Glutamatergic neuron (in vitro differentiated cells): ENCODE results near the gene SNX17. TPM values are rescaled to one million over a fixed set of nuclear protein-coding genes. Genes with fewer than 3 reads are reported as not detected.

Experiments used
- DNase-seq: peaks from one replicate; pipeline ENCODE4 v3.0.0; 2022
- H3K27ac Mint-ChIP-seq: one replicate; pipeline ENCODE4 v1.8.0; 2020; ENCODE audit warnings: mild to moderate bottlenecking, mixed read lengths, inconsistent platforms; ENCODE audit not compliant: unreplicated experiment
- H3K27me3 Mint-ChIP-seq: one replicate; pipeline ENCODE4 v1.8.0; 2020; ENCODE audit warnings: mild to moderate bottlenecking, moderate library complexity, mixed read lengths, inconsistent platforms; ENCODE audit not compliant: unreplicated experiment
- H3K36me3 Mint-ChIP-seq: one replicate; pipeline ENCODE4 v1.8.0; 2020; ENCODE audit warnings: mild to moderate bottlenecking, mixed read lengths, inconsistent platforms; ENCODE audit not compliant: unreplicated experiment
- H3K4me1 Mint-ChIP-seq: one replicate; pipeline ENCODE4 v1.8.0; 2020; ENCODE audit warnings: mild to moderate bottlenecking, low read depth, mixed read lengths, inconsistent platforms; ENCODE audit not compliant: unreplicated experiment
- H3K4me3 Mint-ChIP-seq: one replicate; pipeline ENCODE4 v1.8.0; 2020; ENCODE audit warnings: mild to moderate bottlenecking, mixed read lengths, inconsistent platforms; ENCODE audit not compliant: unreplicated experiment
- H3K9me3 Mint-ChIP-seq: one replicate; pipeline ENCODE4 v1.8.0; 2020; ENCODE audit warnings: mild to moderate bottlenecking, moderate library complexity, mixed read lengths, inconsistent platforms; ENCODE audit not compliant: unreplicated experiment
- total RNA-seq: library from RNA; stranded (reverse); fragmentation: NEBNext Ultra II Directional; extraction: Animal tissue kit (Norgen Biotek cat#: 25700); gene quantifications from one replicate; pipeline ENCODE4 v1.2.1, GENCODE V29; 2021; ENCODE audit not compliant: unreplicated experiment
- TF ChIP-seq, protein P1 (sequence below): fragments of 200-600 bp; sonication (generic); IDR thresholded peaks from one replicate; pipeline ENCODE4 v1.5.0; 2021; ENCODE audit not compliant: partially characterized antibody, unreplicated experiment

The SNX17 gene
- total RNA-seq, 1 donor from 2014 or later: 72.5 TPM

DNA sequence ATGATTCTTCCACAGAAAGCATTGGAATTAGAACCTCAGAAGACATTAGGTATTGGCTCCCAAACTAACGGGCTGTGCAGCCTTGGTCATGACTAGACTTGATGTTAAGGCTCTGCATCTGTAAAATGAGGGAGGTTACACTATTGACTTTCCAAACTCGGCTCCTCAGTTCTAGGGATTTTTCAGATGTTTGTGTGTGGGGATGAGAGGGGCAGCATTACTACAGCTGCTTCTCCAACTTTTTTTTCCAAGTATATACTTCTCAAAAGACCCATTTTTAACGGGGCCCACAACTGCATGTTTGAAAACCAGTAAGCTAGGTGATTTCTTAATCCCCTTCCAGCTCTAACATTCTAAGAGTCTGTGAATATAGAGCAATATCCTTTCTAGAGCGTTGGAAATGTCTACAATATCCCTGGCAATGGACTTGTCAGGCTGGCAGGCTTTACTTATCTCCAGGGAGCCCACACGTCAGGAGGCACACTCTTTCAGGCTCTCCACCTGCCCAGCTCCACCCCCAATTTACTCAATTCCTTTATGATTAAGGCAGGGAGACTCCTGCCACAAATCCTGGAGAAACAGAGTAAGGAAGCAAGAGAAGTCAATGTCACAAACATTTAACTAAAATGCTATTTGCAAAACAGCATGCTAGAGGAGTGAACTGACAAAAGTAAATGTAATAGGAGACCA, 46.7 kb upstream of the SNX17 start:
- DNase-seq: no peak
- Mint-ChIP-seq H3K4me3 (peak overlapping the region; percentile 100), H3K4me1 (no peaks in the 10 kb centered on the region), H3K36me3 (peaks cover 6% of the 10 kb centered on the region), H3K9me3 (peaks cover 1% of the 10 kb centered on the region), H3K27me3 (peaks cover 2% of the 10 kb centered on the region), H3K27ac (peak overlapping the region; percentile 100)
- TF ChIP-seq, protein P1, sequence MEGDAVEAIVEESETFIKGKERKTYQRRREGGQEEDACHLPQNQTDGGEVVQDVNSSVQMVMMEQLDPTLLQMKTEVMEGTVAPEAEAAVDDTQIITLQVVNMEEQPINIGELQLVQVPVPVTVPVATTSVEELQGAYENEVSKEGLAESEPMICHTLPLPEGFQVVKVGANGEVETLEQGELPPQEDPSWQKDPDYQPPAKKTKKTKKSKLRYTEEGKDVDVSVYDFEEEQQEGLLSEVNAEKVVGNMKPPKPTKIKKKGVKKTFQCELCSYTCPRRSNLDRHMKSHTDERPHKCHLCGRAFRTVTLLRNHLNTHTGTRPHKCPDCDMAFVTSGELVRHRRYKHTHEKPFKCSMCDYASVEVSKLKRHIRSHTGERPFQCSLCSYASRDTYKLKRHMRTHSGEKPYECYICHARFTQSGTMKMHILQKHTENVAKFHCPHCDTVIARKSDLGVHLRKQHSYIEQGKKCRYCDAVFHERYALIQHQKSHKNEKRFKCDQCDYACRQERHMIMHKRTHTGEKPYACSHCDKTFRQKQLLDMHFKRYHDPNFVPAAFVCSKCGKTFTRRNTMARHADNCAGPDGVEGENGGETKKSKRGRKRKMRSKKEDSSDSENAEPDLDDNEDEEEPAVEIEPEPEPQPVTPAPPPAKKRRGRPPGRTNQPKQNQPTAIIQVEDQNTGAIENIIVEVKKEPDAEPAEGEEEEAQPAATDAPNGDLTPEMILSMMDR: no peak

DNA sequence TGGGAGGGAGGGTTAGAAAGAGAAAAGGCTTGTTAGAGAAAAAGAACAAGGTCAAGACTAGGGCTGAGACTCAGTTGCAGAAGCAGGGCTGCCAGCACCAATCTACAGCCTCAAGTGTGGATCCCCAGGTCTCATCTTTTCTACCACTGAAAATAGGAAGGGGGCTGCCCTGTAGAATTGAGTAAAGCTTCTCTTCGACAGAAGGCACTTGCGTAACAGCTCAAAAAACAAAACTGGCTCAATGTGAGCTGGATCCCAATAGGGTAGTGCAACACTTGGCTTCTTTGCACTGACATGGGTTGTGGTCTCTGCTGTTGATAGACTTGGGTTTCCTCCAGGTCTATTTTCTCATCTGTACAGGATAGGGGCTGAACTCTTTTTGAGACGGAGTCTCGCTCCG, 45.7 kb upstream of the SNX17 start:
- TF ChIP-seq, protein P1: no peak
- H3K9me3 Mint-ChIP-seq: peaks cover 1% of the 10 kb centered on the region
- H3K4me3 Mint-ChIP-seq: peak overlapping the region; percentile 12
- H3K4me1 Mint-ChIP-seq: no peaks in the 10 kb centered on the region
- peaks cover 6% of the 10 kb centered on the region for H3K36me3 Mint-ChIP-seq
- H3K27ac Mint-ChIP-seq: no peak overlapping the region
- no peak for DNase-seq
- peaks cover 2% of the 10 kb centered on the region for H3K27me3 Mint-ChIP-seq

GRCh38 chr2:27335311-27335710, 35.1 kb upstream of the SNX17 start:
- Mint-ChIP-seq H3K27ac (no peak overlapping the region), H3K36me3 (no peaks in the 10 kb centered on the region)

DNA sequence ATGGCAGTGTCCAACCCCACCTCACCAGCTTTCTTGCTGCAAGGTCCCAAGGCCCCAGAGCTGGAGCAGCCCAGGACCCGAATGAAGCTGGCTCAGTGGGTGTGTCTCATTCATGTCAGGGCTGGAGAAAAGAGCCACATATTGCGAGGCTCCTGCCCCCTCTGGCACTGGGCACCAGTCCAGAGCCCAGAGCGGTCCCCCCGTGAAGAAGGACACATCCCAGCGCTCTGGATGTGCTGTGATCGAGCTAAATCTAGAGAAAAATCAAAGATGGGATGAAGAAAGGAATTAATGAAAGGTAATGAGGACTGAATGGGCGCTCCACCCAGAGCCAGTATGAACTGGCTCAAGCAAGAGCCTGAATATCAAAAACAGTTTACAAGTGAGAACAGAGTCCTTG, 34.2 kb upstream of the SNX17 start:
- no peak overlapping the region for H3K27ac Mint-ChIP-seq
- H3K36me3 Mint-ChIP-seq: no peaks in the 10 kb centered on the region
- H3K4me1 Mint-ChIP-seq: no peaks in the 10 kb centered on the region
- no peaks in the 10 kb centered on the region for H3K27me3 Mint-ChIP-seq
- H3K4me3 Mint-ChIP-seq: no peak overlapping the region
- no peak for DNase-seq
- H3K9me3 Mint-ChIP-seq: peaks cover 2% of the 10 kb centered on the region
- TF ChIP-seq, protein P1: no peak

More at GRCh38 chr2:27335311-27335710, 35.1 kb upstream of the SNX17 start:
- Mint-ChIP-seq H3K9me3 (peaks cover 2% of the 10 kb centered on the region), H3K27me3 (no peaks in the 10 kb centered on the region), H3K4me3 (no peak overlapping the region), H3K4me1 (no peaks in the 10 kb centered on the region)
- TF ChIP-seq, protein P1: no peak
- DNase-seq: no peak

DNA sequence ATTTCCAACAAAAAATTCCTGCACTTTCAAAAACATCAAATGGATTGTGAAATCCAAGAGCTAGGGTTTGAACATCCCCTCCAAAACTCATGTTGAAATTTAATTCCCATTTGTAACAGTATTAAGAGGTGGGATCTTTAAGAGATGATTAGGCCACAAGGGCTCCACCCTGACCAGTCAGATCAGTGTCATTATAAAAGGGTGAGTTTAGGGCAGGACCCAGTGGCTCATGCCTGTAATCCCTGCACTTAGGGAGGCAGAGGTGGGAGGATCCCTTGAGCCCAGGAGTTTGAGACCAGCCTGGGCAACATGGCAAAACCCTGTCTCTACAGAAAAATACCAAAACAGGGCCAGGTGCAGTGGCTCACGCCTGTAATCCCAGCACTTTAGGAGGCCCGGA, 22.8 kb upstream of the SNX17 start:
- TF ChIP-seq, protein P1: no peak
- H3K4me3 Mint-ChIP-seq: no peak overlapping the region
- H3K27ac Mint-ChIP-seq: no peak overlapping the region
- no peak for DNase-seq
- no peaks in the 10 kb centered on the region for H3K4me1 Mint-ChIP-seq
- peaks cover 6% of the 10 kb centered on the region for H3K9me3 Mint-ChIP-seq
- H3K36me3 Mint-ChIP-seq: no peaks in the 10 kb centered on the region
- no peaks in the 10 kb centered on the region for H3K27me3 Mint-ChIP-seq
